DOHH2 (cell line): ENCODE results near the gene TRPC1.

Experiments
- CTCF ChIP-seq: fragments of 200-600 bp; sonication (generic); IDR thresholded peaks from one replicate; pipeline ENCODE4 v1.5.1; 2014; ENCODE audit warnings: antibody characterized with exemption, mild to moderate bottlenecking, low read depth, low read length; ENCODE audit not compliant: poor library complexity, severe bottlenecking
- EZH2phosphoT487 ChIP-seq: fragments of 200-600 bp; sonication (generic); IDR thresholded peaks from 2 replicates; pipeline ENCODE4 v1.6.1; 2017; ENCODE audit warnings: borderline replicate concordance, mild to moderate bottlenecking, antibody characterized with exemption, low read length, moderate library complexity, mixed read lengths

GRCh38 chr3:142819179-142819578 is 95.3 kb downstream of the TRPC1 start:
- TF ChIP-seq CTCF (no peak), EZH2phosphoT487 (no peak)
